GM21526 (cell line): ENCODE measurements around the gene MAGEA2B.
"Not testable (repeated sequence)": the region's sequence is repeated elsewhere in the genome, so short reads cannot be mapped to it uniquely, and the experiment has no call there.

ENCODE experiments used
- ATAC-seq: cut with Tn5 transposase; IDR thresholded peaks from one replicate; pipeline ENCODE4 v1.9.1; 2021; ENCODE audit warnings: moderate library complexity; ENCODE audit not compliant: unreplicated experiment, low FRiP score

MAGEA2B gene

GRCh38 chrX:152713815-152714787, at the start of gene MAGEA2B:
TSS of gene MAGEA2B (plus strand) at chrX:152714628. CDS start at chrX:152717107, 2,479 bp downstream.
- ATAC-seq: not testable (repeated sequence)

- no peak for ATAC-seq
Observed at GRCh38 chrX:152674135-152674534, 40.3 kb upstream of the MAGEA2B start.

- not testable (repeated sequence) for ATAC-seq
Observed at GRCh38 chrX:152674652-152675051, 39.8 kb upstream of the MAGEA2B start.

GRCh38 chrX:152681012-152681411, 33.4 kb upstream of the MAGEA2B start:
- ATAC-seq: peak; percentile 69

- ATAC-seq: not testable (repeated sequence)
Observed at GRCh38 chrX:152697952-152698931, 16.2 kb upstream of the MAGEA2B start, which contains the start of gene MAGEA3. TSS of gene MAGEA3 (plus strand) at chrX:152698794. CDS start at chrX:152700833, 2,039 bp downstream.

- not testable (repeated sequence) for ATAC-seq
Observed at GRCh38 chrX:152700390-152700789, 14.0 kb upstream of the MAGEA2B start.

GRCh38 chrX:152706500-152706899, 7.9 kb upstream of the MAGEA2B start:
- not testable (repeated sequence) for ATAC-seq

GRCh38 chrX:152709173-152709572, 5.3 kb upstream of the MAGEA2B start, which contains the start of gene CSAG2:
TSS of gene CSAG2 (minus strand) at chrX:152709273. CDS start at chrX:152709112, 161 bp downstream.
- not testable (repeated sequence) for ATAC-seq

- not testable (repeated sequence) for ATAC-seq
Observed at GRCh38 chrX:152713195-152713594, 1.2 kb upstream of the MAGEA2B start.

GRCh38 chrX:152725409-152725808, 11.0 kb downstream of the MAGEA2B start:
- ATAC-seq: no peak

GRCh38 chrX:152733261-152733975, 19.0 kb downstream of the MAGEA2B start, which contains the start of the genes CSAG1 and MAGEA12:
TSS of gene CSAG1 (minus strand) at chrX:152733721. CDS start at chrX:152732460, 1,261 bp downstream.
TSS of gene MAGEA12 (plus strand) at chrX:152733757. CDS start at chrX:152736162, 2,405 bp downstream.
- ATAC-seq: no peak

- not testable (repeated sequence) for ATAC-seq
Observed at GRCh38 chrX:152734143-152734858, 19.9 kb downstream of the MAGEA2B start.

- ATAC-seq: no peak
Observed at GRCh38 chrX:152735101-152735500, 20.7 kb downstream of the MAGEA2B start.

- ATAC-seq: no peak
Observed at GRCh38 chrX:152735860-152736511, 21.6 kb downstream of the MAGEA2B start.

- ATAC-seq: not testable (repeated sequence)
Observed at GRCh38 chrX:152736528-152736927, 22.1 kb downstream of the MAGEA2B start.

- ATAC-seq: no peak
Observed at GRCh38 chrX:152738560-152738959, 24.1 kb downstream of the MAGEA2B start.

GRCh38 chrX:152753686-152754650, 39.5 kb downstream of the MAGEA2B start, which contains the start of gene MAGEA2:
TSS of gene MAGEA2 (minus strand) at chrX:152753842. CDS start at chrX:152751363, 2,479 bp downstream.
- not testable (repeated sequence) for ATAC-seq
